Activated CD4-positive, alpha-beta T cell treated with anti-CD3 and anti-CD28 coated beads for 1 hour (primary cell): ENCODE measurements around the gene ABLIM2.
"Not testable (repeated sequence)": the region's sequence is repeated elsewhere in the genome, so short reads cannot be mapped to it uniquely, and the experiment has no call there.

Experiments
- DNase-seq: peaks from one replicate; pipeline ENCODE4 v3.0.0-alpha.2; 2020

ABLIM2 gene

DNA sequence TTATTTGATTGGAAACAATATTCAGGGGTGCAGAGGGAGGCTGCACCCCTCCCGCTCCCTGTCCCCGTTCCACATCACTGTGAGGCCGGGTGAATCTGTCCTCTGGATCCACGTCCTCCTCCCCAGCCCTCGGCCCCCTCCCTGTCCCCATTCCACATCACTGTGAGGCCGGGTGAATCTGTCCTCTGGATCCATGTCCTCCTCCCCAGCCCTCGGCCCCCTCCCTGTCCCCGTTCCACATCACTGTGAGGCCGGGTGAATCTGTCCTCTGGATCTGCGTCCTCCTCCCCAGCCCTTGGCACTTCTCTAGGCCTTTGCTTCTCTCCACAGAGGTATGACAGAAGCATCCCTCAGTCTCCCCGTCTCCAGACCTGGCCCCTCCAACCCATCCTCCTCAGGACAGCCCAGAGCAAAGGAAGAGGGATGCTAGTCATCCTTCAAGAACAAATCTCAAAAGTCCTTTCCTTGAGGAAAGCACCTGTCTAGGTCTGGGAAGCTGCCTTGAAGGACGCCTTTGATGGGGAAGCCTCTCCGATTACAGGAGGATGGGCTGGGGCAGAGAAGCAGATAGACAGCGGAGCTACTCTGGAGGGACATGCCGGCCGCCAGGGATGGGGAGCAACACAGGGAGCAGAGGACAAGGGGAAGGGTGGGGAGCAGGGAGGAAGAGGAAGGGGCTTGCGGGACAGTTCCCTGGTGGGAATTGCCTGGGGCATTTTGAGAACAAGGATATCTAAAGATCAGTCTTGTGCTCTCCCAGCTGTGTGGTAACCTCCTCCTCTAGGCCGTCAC, 208.1 kb downstream of the ABLIM2 start:
- no peak for DNase-seq

DNA sequence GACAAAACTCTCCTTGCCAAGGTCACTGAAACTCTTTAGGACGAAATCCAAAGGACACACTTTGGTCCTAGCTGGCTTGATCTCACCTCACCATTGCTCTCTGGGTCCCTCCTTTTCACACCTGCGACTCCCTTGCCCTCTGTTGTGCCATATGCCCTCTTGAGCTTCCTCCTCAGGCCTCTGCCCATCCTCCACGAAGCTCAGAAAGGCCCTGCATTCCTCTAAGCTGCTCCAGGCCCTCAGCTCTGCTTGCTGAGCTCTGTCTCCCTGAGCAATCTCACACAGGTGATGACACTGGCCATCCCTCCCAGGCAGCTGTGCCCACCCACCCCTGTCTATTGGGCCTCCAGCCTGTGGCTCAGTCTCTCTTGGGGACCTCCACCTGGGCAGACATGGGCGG, 208.9 kb downstream of the ABLIM2 start:
- DNase-seq: no peak

DNA sequence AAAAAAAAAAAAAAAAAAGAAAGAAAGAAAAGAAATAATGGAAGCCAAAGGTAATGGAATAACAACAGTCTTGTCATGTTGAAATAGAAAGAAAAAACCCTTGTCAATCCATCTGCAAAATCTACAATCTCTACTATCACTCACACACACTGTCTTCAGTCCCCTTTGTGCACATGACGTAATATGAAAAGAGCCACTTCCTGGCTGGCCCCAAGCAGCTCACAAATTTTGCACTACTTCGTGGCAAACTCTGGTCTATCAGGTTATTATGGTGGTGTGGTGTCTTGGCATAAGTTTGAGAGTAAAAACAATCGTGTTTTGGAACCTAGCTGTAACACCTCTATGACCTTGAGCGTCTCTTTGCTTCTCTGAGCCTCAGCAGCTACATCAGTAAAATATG, 210.7 kb downstream of the ABLIM2 start:
- no peak for DNase-seq

DNA sequence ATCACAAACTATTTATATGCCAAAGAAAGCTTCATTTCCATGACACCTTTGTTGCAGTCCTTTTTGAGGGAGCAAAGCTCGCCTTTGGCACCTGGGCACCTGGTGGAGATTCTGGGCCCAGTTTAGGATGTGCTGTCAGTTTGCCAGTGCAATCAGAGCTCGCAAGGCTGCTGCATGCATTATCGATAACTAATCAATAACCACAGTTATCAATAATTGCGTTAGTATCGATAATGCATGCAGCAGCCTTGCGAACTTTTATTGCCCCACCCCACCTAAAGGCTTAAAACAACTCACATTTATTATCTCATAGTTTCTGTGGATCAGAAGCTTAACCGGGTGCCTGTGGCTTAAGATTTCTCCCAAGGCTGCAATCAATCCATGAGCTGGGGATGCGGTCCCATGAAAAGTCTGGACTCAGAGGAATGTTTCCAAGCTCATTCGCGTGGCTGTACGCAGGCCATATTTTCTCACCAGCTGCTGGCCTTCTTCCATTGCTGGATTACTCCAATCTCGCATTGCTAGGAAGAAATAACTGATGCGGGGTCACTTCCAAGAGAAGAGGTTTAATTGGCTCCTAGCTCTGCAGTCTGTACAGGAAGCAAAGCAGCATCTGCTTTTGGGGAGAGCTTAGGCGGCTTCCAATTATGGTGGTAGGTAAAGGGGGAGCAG, 212.8 kb downstream of the ABLIM2 start:
- DNase-seq: no peak

DNA sequence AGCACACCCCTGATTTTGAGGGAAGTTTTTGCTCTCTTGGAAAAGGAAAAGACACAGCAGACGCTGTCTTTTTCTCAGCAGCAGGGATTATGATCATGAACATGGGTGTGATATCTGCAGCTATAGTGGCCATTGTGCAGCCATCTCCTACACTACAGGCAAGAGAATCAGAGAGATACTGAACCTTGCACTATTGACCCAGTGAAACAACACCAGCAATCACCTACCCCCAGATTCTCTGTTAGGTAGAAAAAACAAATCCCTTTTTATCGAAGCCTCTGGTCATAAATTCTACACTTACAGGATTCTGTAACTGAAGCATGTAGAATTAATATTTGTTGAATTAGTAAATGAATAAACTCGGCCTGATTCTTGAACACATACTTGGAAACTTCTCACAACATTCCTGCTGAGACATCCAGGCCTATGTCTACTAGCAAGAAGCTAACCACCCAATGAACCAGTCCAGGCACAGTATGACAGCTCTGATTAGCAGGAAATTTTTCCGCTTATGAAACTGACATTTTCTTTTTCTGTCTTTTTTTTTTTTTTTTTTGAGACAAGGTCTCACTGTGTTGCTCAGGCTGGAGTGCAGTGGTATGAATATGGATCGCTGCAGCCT, 213.9 kb downstream of the ABLIM2 start:
- DNase-seq: no peak

DNA sequence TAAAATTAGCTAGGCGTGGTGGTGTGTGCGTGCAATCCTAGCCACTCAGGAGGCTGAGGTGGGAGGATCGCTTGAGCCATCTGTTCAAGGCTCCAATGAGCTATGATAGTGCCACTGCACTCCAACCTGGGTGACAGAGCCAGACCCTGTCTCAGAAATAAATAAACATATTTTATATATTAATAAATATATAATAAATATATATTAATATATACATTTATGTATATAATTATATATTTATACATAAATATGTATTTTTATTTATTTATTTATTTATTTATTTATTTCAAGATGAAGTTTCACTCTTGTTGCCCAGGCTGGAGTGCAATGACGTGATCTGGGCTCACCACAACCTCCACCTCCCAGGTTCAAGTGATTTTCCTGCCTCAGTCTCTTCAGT, 214.9 kb downstream of the ABLIM2 start:
- not testable (repeated sequence) for DNase-seq

DNA sequence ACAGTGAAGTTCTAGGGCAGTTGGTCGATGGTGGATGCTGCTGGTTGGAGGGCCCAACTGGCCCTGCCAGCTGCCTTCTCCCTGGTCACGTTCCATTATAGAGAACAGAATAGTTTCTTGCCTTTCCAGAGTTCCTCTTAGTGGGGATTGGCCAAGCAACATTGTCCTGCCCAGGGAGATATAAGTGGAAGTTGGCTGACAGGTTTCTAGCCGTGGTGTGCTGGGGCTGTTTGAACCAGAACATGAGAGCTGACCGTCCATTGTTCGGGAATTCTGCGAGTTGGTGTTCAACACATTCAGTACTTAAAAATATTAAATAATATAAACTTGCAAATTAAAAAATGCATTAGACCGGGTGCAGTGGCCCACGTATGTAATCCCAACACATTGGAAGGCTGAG, 215.4 kb downstream of the ABLIM2 start:
- DNase-seq: no peak

DNA sequence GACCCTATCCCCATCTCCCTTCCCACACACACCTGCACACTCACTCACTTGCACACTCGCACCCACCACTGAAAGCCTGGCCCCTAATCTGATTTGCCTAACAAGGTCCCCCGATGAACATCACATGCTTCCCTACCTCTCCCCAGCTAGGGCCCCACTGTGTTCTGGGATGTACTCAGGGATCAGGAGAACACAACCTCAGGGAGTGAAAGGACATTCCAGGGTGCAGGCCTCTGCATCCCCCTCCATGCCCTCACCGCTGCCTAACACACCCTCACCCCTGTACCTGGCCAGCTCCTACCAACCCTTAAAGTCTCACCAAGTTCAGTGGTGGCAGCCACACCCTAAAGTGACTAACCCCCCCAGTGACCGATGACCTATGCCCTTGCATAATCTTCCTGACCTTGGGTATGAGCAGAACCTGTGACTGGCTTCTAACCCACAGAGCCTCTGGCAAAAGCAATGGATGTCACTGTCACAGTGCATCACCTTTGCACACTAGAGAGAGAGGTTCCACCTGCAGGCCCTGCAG, 216.6 kb downstream of the ABLIM2 start:
- no peak for DNase-seq

DNA sequence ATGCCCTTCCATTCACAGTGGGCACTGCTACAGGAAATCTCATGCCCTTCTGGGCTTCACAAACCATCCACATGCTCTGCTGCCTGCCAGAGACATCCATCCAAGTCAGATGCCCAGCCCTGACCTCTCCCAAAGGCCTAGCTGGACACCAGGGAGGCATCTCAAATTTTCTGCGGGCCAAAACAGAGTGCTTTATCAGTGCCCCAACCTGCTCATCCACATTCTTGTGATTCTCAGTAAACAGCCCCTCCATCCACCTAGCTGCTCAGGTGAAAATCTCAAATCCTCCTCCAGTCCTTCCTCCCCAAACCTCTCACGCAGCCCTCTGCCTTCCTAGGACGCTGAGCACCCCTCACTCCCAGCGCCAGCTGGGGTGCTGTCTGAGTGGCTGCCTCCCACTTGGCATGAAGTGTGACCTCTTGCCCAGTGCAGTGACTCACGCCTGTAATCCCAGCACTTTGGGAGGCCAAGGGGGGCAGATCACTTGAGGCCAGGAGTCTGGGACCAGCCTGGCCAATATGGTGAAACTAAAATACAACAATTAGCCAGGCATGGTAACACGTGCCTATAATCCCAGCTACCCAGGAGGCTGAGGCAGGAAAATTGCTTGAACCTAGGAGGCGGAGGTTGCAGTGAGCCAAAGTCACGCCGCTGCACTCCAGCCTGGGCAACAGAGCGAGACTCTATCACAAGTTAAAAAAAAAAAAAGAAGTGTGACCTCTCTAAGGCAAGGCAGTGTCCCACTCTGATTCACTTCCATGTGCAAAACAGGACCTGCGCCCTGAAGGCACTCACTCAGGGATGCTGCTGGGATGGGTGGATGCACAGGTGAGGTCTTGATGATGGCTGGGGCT, 217.3 kb downstream of the ABLIM2 start:
- DNase-seq: no peak

DNA sequence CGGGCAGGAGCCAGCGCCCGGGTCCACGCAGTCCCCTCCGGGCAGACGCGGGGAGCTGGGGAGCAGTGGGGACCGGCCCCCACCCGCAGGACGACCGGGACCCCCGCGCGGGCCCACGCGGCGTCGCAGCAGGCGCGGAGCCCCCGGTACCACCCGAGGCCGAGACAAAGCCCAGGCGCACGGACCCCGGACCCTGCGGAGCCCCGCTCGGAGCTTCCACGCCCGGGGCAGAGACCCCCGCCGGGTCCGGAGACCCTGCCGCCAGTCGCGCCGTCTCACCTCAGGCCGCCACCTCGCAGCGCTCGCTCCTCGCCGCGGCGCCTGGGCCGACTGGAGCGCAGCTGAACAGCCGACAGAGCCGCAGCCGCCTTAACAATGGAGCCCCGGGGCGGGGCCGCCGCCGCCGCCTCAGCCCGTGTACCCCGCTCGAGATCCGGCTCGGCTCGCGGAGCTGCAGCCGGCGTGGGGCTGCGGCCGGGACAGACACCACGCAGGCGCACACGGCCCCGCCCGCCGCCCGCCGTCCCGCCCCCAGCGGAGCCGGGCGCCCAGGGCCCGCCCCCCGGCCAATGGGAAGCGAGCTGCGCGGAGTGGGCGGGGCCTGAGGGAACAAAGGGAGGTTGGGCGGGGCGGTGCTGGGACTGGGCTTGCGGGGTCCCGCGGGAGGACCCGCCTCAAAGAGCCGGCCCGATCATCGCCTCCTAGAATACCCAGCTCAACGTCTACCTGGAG, 219.1 kb downstream of the ABLIM2 start, which contains the start of gene AFAP1:
Gene AFAP1 (minus strand): TSS at position 485 of the 732 bp plus-strand sequence. CDS start 67,783 bp downstream, outside the sequence.
- DNase-seq: peak; percentile 84

DNA sequence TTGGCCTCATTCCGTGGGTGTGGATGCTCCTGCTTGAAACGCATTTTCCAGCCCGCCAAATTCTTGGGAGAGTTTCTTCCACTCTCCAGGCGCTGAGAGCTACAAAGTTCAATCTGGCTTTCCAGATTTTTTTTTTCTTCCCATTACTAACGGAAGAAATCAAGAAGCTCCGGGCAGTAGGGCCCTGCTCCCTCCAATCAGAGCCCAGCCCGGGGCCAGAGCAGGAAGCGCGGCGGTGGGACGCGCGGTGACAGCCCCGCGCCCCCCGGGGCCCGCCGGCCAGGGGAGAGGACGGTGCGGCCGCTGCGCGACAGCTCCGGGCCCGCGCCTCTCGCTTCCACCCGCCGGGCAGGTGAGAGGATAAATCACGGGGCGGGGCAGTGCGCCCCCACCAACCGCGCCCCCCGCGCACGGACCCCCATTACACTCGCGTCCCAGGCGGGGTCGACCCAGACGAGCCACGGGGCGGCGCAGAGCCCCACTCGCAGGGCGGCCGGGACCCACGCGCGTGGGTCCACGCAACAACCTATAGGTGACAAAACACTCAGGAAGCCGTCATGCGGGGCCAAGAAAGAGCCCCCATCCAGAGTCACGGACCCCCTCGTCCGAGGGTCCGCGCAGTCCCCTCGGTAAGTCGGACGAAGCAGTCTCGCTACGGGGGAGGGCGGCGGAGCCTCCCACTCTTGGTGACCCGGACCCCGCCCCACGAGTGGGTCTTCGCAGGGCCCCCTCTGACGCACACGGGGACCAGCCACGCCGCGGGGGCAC, 219.8 kb downstream of the ABLIM2 start:
- peak; percentile 17 for DNase-seq

DNA sequence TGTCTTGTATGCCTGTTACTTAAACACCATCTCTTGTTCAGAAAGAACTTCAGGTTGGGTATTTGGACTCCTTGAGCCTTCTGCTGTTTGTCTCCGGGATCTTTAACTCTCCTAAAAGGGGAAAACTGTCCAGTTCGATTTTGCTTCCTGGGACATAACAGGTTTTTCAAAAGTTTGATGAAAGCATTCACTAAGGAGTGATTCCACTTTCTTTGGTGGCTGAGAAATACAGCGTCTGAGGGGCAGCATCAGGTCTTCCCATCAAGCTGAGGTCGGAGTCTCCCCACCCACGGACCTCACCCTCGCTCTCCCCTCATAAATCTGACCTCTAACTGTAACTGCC, 220.4 kb downstream of the ABLIM2 start:
- DNase-seq: no peak

DNA sequence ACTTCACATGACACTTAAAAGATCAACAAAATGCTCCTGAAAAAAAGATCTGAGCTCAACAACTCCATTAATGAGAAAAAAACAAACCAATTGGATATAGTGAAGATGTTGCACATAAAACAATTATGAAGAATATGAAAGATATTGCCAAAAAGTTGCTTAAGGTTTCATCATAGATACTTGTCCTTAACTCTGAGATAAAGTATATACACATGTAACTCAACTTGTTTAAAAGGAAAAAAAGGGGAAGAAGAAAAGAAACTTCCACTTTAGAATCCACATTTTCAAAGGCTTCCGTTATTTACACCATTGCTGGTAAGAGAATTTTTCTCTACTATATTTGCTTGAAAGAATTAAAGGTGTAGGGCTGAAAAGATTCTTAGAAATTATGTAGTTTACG, 221.6 kb downstream of the ABLIM2 start:
- no peak for DNase-seq

DNA sequence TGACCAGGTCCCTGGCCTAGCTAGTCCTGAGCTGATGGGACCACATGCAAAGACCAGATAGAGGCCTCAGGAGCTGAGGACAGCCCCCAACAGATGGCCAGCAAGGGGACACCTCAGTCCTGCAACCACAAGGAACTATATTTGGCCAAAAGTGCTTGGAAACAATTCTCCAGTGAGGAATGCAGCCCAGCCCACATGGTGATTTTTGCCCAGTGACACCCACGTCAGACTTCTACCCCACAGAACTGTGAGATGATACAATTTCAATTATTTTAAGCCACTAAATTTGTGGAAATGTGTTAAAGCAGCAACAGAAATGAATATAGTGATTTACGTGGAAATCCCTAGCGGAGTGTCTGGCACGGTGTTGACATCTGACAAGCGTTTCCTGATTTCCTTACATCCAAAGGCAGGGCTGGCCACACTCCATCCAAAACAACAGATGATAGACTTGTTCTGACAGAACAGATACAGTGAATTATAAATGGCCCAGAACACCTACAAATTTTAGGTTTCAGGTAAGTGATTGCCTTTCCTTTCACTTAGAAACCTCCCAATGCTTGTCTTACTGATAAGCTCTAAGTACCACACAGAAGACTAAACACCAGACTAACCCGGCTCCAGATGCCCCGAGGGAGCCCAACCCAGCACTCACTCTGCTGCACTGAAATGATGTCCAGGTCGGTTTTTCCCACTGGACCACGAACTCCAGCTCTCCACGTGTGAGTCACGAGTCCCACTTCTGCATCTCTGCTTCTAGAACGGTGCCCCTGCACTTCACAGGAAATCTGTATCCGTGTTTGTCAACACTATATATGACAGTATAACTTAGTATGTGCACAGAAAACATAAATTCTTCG, 224.7 kb downstream of the ABLIM2 start:
- DNase-seq: no peak

DNA sequence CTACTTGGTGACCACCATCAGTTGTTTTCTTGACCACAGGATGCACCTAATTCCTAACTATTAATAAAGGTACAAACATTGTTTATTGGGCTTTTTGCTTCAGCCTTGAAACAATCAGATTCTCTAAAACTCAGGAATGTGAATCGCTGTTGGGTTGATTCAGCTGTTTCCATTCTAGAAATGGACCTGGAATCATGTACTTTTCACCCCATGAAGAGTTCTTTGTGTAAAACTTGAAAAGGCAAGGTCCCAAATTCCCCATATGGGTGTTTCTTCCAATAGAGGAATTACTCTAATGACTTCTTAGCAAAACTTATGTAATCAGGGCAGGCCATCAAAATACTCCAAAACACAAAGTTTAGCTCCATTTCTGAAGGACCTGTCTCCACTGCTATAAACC, 226.3 kb downstream of the ABLIM2 start:
- DNase-seq: no peak

DNA sequence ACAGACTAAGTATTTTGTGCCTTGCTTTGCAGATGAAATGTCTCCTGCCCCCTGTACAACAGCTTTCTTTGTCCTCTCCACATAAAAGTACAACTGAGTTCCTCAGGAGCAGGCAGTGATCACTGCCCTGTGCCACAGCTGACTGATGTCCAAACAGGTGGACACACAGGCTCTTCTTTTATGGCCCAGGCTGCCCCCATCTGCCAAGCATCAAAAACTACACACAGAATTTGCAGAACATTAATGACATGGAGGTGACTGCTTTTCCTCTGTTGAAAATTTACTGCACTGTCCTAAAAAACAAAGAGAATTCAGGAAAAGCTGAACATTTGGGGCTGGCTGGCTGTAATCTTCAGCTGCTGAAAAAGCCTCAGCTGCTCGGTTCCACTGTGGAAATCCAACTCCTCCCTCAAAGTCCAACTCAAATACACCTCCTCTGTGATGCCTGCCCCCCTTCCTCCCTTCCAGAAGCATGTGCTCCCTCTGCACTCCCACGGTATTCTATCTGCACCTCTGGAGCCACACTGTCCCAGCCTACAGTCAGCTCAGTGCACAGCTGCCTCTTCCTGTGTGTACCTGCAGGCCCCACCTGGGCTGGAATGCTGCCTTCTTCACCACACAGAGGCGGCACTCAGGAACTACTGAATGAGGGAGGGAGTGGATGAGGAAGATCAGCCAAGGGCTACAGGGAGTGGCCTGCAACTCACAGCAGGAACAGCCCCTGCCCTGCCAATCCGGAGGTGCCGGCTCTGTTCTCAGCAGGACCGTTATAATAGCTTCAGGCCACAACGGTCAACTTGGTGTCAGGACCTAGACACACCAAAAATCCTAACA, 229.3 kb downstream of the ABLIM2 start:
- DNase-seq: no peak

DNA sequence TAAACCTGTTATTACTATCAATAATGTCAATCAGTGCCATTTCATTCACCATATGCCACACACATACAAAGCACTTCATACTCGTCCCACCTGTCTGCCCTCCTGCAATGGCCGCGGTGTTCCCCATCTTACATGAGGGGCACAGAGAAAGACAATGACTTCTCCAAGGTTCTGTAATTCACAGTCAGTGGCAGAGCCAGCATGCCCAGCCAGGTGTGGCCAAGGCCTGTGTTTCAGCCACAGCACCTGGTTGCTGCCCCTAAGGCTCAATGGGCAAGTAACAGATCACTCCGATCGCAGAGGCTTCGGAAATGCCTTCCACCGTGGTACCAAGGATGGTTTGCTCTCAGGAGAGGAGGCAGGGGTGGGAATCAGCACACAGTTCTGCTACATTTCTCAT, 229.9 kb downstream of the ABLIM2 start:
- DNase-seq: no peak

DNA sequence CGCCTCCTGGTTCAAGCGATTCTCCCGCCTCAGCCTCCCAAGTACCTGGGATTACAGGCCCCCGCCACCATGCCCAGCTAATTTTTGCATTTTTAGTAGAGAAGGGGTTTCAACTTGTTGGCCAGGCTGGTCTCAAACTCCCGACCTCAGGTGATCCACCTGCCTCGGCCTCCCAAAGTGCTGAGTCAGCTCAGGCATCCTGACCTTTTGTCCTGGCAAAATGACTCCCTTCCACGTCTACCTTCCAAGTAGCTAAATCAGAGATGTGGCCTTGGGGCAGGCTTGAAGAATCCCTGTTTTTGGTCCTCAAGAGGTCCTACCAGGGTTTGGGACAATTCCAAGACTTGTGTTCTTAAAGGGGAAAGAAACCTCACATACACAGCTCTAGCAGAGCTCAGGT, 231.8 kb downstream of the ABLIM2 start:
- no peak for DNase-seq

DNA sequence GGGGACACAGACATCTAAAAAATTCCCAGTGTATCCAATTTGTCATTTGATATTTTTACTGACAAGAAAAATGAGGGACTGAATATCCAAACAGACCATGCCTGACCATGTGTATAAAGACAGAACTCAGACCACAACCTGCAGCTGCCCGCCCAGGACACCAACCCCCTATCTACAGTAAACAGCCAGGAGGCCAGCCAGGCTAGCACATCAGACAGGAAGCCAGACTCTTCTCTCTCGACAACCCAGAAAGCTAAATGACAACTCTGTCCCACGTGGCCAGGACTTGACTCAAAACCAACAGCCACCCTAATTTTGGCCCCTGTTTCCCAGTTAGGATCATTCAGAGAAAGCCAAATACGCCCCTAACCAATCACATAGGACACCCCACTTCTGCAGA, 234.0 kb downstream of the ABLIM2 start:
- no peak for DNase-seq
